AG04450 (cell line): ENCODE data around the gene CNOT2. TPM values are rescaled to one million over a fixed set of nuclear protein-coding genes. Genes with fewer than 3 reads are reported as not detected.

Source experiments
- CTCF ChIA-PET: fragments of 300-600, 350-600 bp; formaldehyde crosslinking; extraction: SDS; loops from one replicate; lab custom pipeline; 2022; ENCODE audit warnings: antibody characterized with exemption, inconsistent platforms; lab: Charles Lee
- POLR2A ChIA-PET: fragments of 350-600 bp; formaldehyde crosslinking; extraction: SDS; loops from one replicate; lab custom pipeline; 2021; ENCODE audit warnings: antibody characterized with exemption, inconsistent platforms; lab: Yijun Ruan, JAX
- DNase-seq: peaks from one replicate; pipeline ENCODE4 v3.0.0-alpha.2; 2011; ENCODE audit warnings: low read depth, low spot score
- H3K27ac ChIP-seq: one replicate; pipeline ENCODE4 v1.5.1; 2012; ENCODE audit warnings: low read depth, low read length, control low read depth
- H3K27me3 ChIP-seq: one replicate; pipeline ENCODE4 v1.6.0; 2012; ENCODE audit warnings: low read length; ENCODE audit not compliant: control insufficient read depth, insufficient read depth
- H3K4me3 ChIP-seq: 2 replicates; pipeline ENCODE4 v1.5.1; 2011; ENCODE audit warnings: mild to moderate bottlenecking, low read depth, low read length, control low read depth
- H3K9me3 ChIP-seq: 2 replicates; pipeline ENCODE4 v1.5.1; 2012; ENCODE audit warnings: low read length; ENCODE audit not compliant: control insufficient read depth, insufficient read depth
- CTCF ChIP-seq: IDR thresholded peaks from 2 replicates; pipeline ENCODE4 v1.5.1; 2011; ENCODE audit warnings: low read depth, low read length, control low read depth, inconsistent platforms
- polyA plus RNA-seq: library from polyadenylated mRNA; depleted of rRNA; stranded (reverse); fragments of >200 nt; gene quantifications from 2 replicates; pipeline ENCODE4 v1.2.3, GENCODE V29; 2011

The CNOT2 gene
- polyA plus RNA-seq, 1 experiment: 74.3 TPM

DNA sequence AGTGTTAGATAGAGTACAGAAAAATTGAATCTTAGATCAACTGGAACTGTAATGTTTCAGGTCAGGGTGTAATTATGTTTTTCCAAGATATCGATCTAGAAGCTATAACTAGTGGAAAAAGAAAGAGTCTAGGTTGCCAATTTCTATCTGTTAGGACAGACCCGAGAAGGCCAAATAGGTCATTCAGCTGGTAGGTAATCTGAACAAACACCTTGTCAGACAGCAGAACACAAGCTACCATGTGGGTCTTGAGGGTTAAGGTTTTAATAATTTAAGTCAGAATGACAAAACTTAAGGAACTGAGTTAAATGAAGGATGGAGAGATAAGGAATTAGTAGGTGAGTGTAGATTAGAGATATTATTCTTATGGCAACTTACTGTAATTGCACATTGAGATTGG, 78.0 kb downstream of the CNOT2 start:
- Histone ChIP-seq H3K27me3 (no peaks in the 10 kb centered on the region), H3K9me3 (no peaks in the 10 kb centered on the region), H3K4me3 (no peak overlapping the region), H3K27ac (no peak overlapping the region)
- TF ChIP-seq CTCF: no peak
- DNase-seq: no peak
- CTCF ChIA-PET: no interaction called here
- POLR2A ChIA-PET: no interaction called here

- no peak for DNase-seq
- H3K27ac ChIP-seq: no peak overlapping the region
- no peaks in the 10 kb centered on the region for H3K27me3 ChIP-seq
- no peak for TF ChIP-seq CTCF
- CTCF ChIA-PET: no interaction called here
- no peak overlapping the region for H3K4me3 ChIP-seq
- POLR2A ChIA-PET: no interaction called here
- no peaks in the 10 kb centered on the region for H3K9me3 ChIP-seq
Measured at GRCh38 chr12:70327541-70327940, 84.3 kb downstream of the CNOT2 start.

DNA sequence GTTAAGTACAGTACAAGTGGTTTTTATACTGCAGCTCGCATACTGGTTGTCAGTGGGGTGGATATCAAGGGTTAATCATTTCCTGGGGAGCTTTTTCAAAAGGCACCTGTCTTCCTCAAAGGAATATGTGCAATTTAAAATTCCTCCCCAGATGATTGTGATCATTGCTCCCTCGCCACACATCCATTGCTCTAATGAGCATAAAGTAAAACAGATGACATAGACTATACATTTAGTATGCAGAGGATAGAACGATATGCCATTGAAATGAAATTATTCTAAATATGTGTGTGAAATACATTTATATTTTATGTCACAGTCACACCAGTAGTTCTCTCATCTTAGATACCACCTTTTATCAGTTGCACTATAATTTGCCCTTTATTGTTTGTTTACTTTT, 86.5 kb downstream of the CNOT2 start:
- POLR2A ChIA-PET: no interaction called here
- Histone ChIP-seq H3K4me3 (no peak overlapping the region), H3K27me3 (no peaks in the 10 kb centered on the region), H3K9me3 (no peaks in the 10 kb centered on the region), H3K27ac (no peak overlapping the region)
- DNase-seq: no peak
- CTCF ChIA-PET: no interaction called here
- no peak for TF ChIP-seq CTCF

- ChIA-PET POLR2A (no interaction called here), CTCF (no interaction called here)
- DNase-seq: no peak
- no peaks in the 10 kb centered on the region for H3K9me3 ChIP-seq
- H3K27me3 ChIP-seq: no peaks in the 10 kb centered on the region
- H3K4me3 ChIP-seq: no peak overlapping the region
- no peak for TF ChIP-seq CTCF
- H3K27ac ChIP-seq: no peak overlapping the region
Measured at GRCh38 chr12:70330158-70330557, 86.9 kb downstream of the CNOT2 start.

DNA sequence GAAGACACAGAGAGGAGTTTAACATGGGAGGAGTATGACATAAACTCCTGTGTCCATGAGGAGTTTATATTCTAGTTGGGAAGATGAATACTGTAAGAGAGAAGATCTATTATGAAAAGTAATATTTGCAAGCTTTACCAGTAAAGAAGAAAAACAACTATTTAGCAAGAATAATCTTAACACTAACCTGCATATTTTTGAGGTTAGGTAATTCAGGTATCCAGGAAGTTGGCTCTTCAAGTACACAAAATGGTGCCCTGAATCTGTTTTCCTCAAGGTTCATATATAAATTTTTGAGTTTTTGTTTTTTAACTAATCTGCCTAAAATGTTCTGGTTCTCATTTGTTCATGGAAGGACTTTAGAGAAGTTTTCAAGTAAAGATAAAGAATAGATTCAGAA, 89.0 kb downstream of the CNOT2 start:
- CTCF ChIA-PET: no interaction called here
- H3K9me3 ChIP-seq: no peaks in the 10 kb centered on the region
- no peak overlapping the region for H3K27ac ChIP-seq
- DNase-seq: no peak
- no peaks in the 10 kb centered on the region for H3K27me3 ChIP-seq
- H3K4me3 ChIP-seq: no peak overlapping the region
- POLR2A ChIA-PET: no interaction called here
- TF ChIP-seq CTCF: no peak
